GM21576 (cell line): Measurements from ENCODE around the gene CPLANE2.

Experiments
- ATAC-seq: cut with Tn5 transposase; IDR thresholded peaks from one replicate; pipeline ENCODE4 v1.9.1; 2021; ENCODE audit warnings: mild to moderate bottlenecking, moderate library complexity; ENCODE audit not compliant: unreplicated experiment

Gene CPLANE2

GRCh38 chr1:16191916-16192546, 45.0 kb downstream of the CPLANE2 start:
- no peak for ATAC-seq

GRCh38 chr1:16191309-16191708, 45.7 kb downstream of the CPLANE2 start:
- no peak for ATAC-seq

- no peak for ATAC-seq
Measured at GRCh38 chr1:16189921-16190621, 46.9 kb downstream of the CPLANE2 start.

- ATAC-seq, result no peak
Measured at GRCh38 chr1:16189003-16189402, 48.0 kb downstream of the CPLANE2 start.

- no peak for ATAC-seq
Measured at GRCh38 chr1:16187748-16188401, 49.1 kb downstream of the CPLANE2 start.

GRCh38 chr1:16186655-16187235, 50.2 kb downstream of the CPLANE2 start:
- no peak for ATAC-seq

GRCh38 chr1:16184557-16185303, 52.3 kb downstream of the CPLANE2 start:
- no peak for ATAC-seq

GRCh38 chr1:16183765-16184556, 53.0 kb downstream of the CPLANE2 start:
- no peak for ATAC-seq

- no peak for ATAC-seq
Measured at GRCh38 chr1:16183179-16183578, 53.8 kb downstream of the CPLANE2 start.

- ATAC-seq, result no peak
Measured at GRCh38 chr1:16181887-16182719, 54.9 kb downstream of the CPLANE2 start.
